RWPE1 (cell line): ENCODE measurements around the gene DNAJC13.

Experiments used
- CTCF ChIA-PET: fragments of 350-600 bp; sonication (Branson Sonifier 250); formaldehyde crosslinking; extraction: SDS; loops from one replicate; lab custom pipeline; 2021; lab: Yijun Ruan, JAX
- POLR2A ChIA-PET: fragments of 400-600 bp; formaldehyde crosslinking; extraction: SDS; loops from one replicate; lab custom pipeline; 2020; ENCODE audit warnings: antibody characterized with exemption; ENCODE audit not compliant: low non-redundant PET; lab: Yijun Ruan, JAX
- DNase-seq: peaks from one replicate; pipeline ENCODE4 v3.0.0; 2012; ENCODE audit warnings: low spot score
- H3K27ac ChIP-seq: fragments of 450-650 bp; 2 replicates; pipeline ENCODE4 v1.5.1; 2017
- TF ChIP-seq, protein P1 (sequence below): fragments of 450-650 bp; conservative IDR thresholded peaks from 2 replicates; pipeline ENCODE4 v1.5.1; 2017; ENCODE audit warnings: low read depth, mild to moderate bottlenecking

Gene DNAJC13

DNA sequence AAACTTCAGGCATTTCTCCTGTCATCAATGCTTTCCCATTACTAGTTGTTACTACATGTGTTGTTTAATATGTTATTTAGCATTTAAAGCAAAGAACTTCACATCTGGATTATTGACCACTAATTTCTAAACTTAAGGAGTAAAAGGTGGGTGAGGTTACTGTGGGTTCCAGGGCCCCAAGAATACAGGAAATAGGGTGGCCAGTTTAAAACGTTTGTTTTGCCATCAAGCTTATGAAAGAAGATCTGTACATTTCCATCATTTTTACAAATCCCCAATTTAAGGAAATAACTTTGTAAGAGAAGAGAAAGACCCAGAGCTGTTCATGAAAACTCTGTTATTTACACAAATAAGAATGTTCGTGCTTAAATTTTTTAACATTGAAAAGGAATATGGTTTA lies 125.3 kb downstream of the DNAJC13 start:
- H3K27ac ChIP-seq: no peak overlapping the region
- ChIA-PET POLR2A (no interaction called here), CTCF (no interaction called here)
- DNase-seq: no peak
- TF ChIP-seq, protein P1, sequence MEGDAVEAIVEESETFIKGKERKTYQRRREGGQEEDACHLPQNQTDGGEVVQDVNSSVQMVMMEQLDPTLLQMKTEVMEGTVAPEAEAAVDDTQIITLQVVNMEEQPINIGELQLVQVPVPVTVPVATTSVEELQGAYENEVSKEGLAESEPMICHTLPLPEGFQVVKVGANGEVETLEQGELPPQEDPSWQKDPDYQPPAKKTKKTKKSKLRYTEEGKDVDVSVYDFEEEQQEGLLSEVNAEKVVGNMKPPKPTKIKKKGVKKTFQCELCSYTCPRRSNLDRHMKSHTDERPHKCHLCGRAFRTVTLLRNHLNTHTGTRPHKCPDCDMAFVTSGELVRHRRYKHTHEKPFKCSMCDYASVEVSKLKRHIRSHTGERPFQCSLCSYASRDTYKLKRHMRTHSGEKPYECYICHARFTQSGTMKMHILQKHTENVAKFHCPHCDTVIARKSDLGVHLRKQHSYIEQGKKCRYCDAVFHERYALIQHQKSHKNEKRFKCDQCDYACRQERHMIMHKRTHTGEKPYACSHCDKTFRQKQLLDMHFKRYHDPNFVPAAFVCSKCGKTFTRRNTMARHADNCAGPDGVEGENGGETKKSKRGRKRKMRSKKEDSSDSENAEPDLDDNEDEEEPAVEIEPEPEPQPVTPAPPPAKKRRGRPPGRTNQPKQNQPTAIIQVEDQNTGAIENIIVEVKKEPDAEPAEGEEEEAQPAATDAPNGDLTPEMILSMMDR: no peak

DNA sequence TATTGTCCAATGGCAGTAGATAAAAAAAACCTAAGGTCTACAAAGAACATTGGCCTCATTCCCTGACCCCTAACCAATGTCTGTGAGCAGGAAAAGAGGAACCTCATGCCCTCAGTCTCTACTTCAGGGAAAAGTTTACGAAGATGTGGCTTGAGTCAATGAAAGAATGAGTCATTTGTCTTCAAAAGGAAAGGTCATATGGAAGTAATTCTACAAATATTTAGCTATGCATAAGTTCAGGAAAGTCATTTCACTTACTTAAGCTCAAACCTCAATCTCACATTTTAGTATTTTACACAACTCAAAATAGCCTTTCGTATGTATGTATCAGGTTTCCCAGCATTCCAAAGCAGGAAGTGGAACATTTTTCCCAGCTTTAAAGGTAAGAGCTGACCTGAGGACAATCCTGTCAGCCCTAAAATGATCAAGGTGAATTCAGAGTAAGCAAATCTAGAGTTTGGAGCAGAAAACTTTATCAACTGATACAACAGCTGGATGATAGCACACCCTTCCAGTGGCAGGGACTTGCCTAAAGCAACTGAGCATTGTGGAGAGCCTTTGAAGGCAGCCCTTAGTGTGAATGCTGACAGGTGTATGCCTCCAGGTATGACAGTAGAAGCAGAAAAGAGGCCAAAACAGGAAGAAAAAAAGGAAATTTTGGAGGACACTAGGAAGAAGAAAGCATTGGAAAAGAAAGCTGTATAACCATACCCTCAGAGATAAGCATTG lies 125.9 kb downstream of the DNAJC13 start:
- no peak overlapping the region for H3K27ac ChIP-seq
- CTCF ChIA-PET: interaction anchor here (0.6 kb wide), 1 partner anchor 98 kb away, joined by 4 read pairs; no protein-coding TSS in a partner anchor
- DNase-seq: peak; percentile 38

DNA sequence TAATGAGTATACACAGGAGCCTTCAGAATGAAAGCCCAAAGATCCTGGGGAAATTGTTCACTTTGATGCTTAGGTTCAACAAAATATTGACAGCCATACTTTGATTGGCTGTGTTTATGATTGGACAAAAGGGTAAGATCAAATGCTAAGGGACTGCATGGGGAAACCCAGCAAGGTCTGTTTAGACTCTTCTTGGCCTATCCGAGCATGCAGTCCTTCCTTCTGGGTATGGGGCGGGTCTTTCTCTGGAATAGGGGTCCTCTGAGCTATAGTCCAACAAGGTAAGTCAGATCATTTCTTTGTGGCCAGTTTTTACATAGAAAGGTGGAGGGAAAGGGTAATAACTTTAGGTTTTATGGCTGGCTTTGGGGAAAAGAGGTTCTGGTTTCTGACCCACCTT lies 126.8 kb downstream of the DNAJC13 start:
- TF ChIP-seq, protein P1: no peak
- POLR2A ChIA-PET: no interaction called here
- no peak for DNase-seq
- no peak overlapping the region for H3K27ac ChIP-seq
- CTCF ChIA-PET: no interaction called here

More for the DNA sequence above, 125.9 kb downstream of the DNAJC13 start:
- POLR2A ChIA-PET: interaction anchor here (0.6 kb wide), 1 partner anchor 125 kb away, joined by 4 read pairs; no protein-coding TSS in a partner anchor
- TF ChIP-seq, protein P1: no peak

DNA sequence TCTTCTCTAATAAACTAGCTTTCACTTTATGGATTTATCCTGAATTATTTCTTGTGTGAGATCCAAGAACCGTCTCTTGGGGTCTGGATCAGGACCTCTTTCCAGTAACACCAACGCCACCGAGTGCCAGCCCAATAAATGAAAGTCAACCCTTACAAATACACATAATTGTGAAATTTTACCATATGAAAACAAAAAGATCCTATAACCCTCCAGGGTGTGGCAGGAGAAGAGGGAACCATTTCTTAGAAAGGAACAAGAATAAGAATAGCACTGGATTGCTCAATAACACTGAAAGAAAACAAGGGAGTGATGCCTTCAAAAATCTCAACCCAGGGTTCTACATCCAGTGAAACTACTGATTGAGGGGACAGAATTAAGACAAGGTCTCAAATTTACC lies 128.2 kb downstream of the DNAJC13 start:
- ChIA-PET CTCF (no interaction called here), POLR2A (no interaction called here)
- TF ChIP-seq, protein P1: no peak
- no peak for DNase-seq
- no peak overlapping the region for H3K27ac ChIP-seq

DNA sequence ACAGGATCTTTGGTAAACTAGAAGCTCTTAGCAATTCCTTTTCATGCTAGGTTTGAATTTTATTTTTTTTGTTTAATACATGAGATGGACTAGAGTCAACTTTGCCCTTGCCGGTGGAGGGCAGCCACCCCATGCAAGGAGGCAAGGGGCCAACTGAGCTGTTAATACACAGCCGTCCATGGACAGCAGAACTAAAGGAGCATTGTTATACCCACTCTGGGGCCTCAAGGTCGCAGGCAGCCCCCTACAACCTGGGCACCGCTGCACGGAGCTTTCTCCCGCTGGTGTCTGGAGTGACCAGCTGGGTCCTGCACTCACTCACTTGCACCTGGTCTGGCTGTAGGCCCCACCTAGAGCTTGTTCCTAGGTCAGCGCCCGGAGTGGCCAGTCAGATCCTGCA lies 131.9 kb downstream of the DNAJC13 start:
- ChIA-PET CTCF (interaction anchor here (0.7 kb wide), 1 partner anchor 93 kb away, joined by 3 read pairs; no protein-coding TSS in a partner anchor), POLR2A (no interaction called here)
- TF ChIP-seq, protein P1: no peak
- no peak for DNase-seq
- H3K27ac ChIP-seq: no peak overlapping the region

DNA sequence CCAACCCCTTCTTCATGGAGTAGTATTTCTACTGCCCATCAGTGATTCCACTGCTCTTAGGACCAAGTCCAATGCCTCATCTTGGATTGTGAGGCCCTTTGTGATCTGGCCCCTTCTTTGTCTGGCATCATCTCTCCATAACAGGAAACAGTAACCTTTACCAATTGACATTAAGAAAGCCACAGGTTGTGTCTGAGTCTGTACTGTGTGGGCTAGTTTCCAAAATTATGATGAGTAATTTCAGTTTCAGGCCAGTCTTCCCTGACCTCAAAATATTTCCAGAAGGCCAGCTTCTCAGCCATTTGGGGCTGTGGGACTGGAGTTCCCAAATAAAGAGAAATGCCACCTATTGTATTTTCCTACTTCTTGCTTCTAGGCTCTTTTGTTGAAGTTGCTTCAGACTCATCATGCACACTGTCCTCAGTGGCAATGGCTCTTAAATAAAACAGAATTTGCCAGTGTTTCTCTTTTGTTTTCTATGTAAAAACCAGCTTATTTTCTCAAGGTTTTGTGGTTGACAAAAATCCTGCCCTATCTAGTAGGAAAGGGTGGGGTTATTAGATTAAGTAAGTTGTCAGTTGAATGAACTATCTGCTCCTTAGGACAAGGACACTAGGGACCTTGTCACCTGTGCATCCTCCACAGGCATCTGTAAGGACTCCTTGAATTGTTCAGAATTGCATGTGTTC lies 132.7 kb downstream of the DNAJC13 start:
- TF ChIP-seq, protein P1: no peak
- POLR2A ChIA-PET: no interaction called here
- CTCF ChIA-PET: interaction anchor here (0.7 kb wide), 1 partner anchor 92 kb away, joined by 3 read pairs; no protein-coding TSS in a partner anchor
- no peak overlapping the region for H3K27ac ChIP-seq
- DNase-seq: peak; percentile 26
